H54 (cell line): ENCODE data around the gene PSG6.
A peak's percentile ranks its signal among the peaks of the same experiment; 100 is the strongest.
"Not testable (repeated sequence)": the region's sequence is repeated elsewhere in the genome, so short reads cannot be mapped to it uniquely, and the experiment has no call there.

Source experiments
- DNase-seq: peaks from one replicate; pipeline ENCODE4 v3.0.0; 2011; ENCODE audit warnings: low spot score, mixed read lengths; ENCODE audit not compliant: insufficient read length
- FAIRE-seq: peaks from 3 replicates; lab custom pipeline; 2011; peaks lifted over from hg19 to GRCh38; lab: Jason Lieb, UNC
- POLR2A ChIP-seq: IDR thresholded peaks from 2 replicates; pipeline ENCODE4 v1.6.1; 2011; ENCODE audit warnings: low read depth, mild to moderate bottlenecking, low read length

Gene PSG6

DNA sequence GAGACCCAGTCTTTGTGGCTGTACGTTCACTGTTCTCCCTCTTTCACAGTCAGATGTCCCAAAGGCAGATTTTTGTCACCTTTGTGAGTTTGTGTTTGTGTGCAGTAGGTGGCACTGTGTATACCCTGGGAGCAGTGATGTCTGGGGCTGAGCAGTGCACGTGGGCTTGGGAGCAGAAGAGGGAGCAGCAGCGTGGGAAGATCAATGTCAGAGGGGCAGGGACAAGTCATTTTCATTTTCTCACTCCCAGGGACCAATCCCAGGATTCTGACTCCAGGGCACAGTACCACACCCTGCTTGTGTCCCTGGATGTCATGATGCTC, 2.0 kb upstream of the PSG6 start:
- no peak for FAIRE-seq
- no peak for TF ChIP-seq POLR2A
- no peak for DNase-seq

DNA sequence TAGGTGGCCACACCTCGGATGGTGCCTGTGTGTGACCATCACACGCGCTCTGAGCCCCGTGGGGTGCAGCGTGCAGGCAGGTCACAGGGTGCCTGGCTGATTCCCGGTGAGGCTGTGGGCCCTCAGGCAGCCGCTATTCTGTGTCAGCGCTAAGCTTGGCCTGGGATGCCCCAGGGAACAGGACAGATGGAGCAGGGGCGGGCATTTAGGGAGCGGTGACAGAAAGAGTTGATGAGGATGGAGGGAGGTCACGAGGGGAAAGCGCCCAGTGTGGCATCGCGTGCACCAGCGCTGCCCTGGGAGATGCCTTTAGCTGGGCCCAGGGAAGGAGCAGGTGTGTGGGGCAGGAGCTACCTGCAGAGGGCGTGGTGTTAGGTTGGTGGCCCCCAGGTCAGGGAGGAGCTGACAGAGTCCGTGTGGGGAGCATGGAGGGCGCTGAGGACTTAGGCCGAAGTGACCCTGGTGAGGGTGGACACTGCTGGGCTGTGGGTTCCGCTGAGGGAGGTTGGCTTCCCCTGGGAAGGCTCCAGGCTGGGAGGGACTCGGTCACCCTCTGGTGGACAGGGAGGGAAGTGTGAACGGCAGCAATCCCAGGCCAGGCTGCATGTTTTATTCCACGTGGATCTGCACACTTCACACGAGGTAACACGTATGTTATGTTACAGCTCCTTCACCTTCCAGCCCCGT, 1.5 kb upstream of the PSG6 start:
- FAIRE-seq, DNase-seq: not testable (repeated sequence)

- not testable (repeated sequence) for FAIRE-seq
These were observed 829 bp upstream of the PSG6 start for GRCh38 chr19:42918377-42919069.

DNA sequence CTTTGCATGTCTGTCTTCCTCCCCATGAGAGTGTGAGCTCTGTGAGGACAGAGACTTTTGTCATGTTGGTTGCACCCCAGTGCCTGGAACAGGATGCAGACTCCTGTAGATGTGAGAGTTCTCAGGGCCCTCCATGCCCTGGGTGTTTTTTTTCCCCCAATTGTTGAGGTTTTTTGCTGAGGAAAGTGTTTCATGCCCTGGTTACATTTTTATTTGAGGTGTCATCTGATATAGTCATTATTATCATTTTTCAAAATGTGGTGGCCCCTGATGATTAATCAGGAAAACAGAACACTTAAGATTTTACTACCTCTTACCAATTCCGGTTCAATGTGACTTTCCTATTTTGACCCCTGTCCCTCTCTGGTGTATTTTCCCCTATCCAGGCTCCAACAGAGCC, 763 bp downstream of the PSG6 start:
- not testable (repeated sequence) for DNase-seq, FAIRE-seq

More at GRCh38 chr19:42918377-42919069, 829 bp upstream of the PSG6 start:
- DNase-seq = not testable (repeated sequence)

- not testable (repeated sequence) for FAIRE-seq, DNase-seq
These were observed 4.2 kb downstream of the PSG6 start for GRCh38 chr19:42913516-42913915.

- FAIRE-seq, DNase-seq: not testable (repeated sequence)
These were observed 4.8 kb downstream of the PSG6 start for GRCh38 chr19:42912941-42913340.

DNA sequence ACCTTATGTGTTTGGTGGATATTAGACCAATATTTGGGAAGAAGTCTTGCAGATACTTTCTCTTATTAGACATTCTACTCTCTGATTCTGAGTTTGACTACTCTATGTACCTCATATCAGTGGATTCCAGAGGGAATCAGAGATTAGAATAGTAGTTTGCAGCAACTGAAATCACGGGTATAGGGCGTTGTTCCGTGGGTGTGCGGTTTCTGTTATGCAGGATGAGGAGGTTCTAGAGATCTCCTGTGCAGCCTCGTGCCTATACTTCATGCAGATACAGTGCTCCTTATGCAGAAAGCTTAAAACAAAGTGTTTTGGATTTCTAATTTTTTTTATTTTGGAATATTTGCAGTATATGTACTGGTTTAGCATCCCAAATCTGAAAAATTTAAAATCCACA, 6.0 kb downstream of the PSG6 start:
- FAIRE-seq, DNase-seq: not testable (repeated sequence)

GRCh38 chr19:42906162-42906561, 11.5 kb downstream of the PSG6 start:
- not testable (repeated sequence) for DNase-seq, FAIRE-seq

DNA sequence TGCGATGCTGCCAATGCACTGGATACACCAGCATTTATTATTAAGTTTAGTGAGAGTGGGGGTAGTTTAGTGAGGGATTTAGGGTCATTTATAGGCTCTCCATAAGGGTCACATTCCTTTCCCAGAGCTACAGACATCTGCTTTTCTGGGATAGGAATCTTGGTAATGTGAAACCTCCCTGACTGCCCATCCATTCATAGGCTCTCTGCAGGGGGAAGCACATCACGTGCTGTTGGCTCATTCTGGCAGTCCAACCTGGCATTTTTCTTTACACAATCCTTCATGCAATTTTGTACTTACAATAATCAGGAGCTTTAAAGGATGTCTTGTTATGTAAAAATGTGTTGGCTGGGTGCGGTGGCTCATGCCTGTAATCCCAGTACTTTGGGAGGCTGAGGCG, 17.1 kb downstream of the PSG6 start:
- DNase-seq, FAIRE-seq: not testable (repeated sequence)

DNA sequence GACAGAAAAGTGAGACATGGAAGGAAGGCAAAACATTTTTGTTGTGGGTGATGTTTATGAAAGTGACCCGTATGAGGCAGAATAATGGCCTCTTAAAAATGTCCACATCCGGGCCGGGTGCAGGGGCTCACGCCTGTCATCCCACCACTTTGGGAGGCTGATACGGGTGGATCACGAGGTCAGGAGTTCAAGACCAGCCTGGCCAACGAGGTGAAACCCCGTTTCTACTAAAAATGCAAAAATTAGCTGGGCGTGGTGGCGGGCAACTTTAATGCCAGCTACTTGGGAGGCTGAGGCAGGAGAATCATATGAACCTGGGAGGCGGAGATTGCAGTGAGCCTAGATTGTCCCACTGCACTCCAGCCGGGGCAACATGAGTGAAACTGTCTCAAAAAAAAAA, 18.0 kb downstream of the PSG6 start:
- not testable (repeated sequence) for FAIRE-seq, DNase-seq

- FAIRE-seq, DNase-seq: not testable (repeated sequence)
These were observed 18.6 kb downstream of the PSG6 start for GRCh38 chr19:42899110-42899509.

- DNase-seq, FAIRE-seq: not testable (repeated sequence)
These were observed 19.0 kb downstream of the PSG6 start for GRCh38 chr19:42898656-42899055.

- DNase-seq, FAIRE-seq: not testable (repeated sequence)
These were observed 20.0 kb downstream of the PSG6 start for GRCh38 chr19:42897729-42898128.

- not testable (repeated sequence) for DNase-seq, FAIRE-seq
These were observed 27.2 kb downstream of the PSG6 start for GRCh38 chr19:42890446-42890845.

DNA sequence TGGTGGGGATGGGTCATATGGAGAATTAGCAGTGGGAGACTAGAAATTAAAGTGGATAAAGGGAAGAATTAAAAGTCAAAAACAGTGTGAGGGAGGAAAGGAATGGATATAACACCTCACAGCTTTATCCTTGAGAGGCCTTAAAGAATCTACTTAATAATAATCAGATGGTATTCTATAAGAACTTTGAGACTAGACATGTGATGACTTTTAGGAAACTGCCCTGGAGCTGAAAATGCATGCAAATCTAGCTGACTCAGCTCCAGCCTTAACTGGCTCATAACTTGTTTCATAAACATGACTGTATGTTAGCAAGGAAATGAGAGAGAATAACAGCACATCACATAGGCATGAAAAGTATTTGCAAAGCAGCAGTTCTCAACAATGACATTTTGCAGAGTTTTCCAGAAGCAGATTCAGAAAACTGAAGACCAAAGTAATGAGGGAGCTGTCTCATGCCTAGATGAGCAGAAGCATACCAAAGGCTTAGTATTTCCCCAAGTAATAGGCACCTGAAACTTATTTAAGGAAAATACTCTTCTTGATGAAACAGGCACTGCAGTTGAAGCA, 29.7 kb downstream of the PSG6 start:
- FAIRE-seq = peak; percentile 97

DNA sequence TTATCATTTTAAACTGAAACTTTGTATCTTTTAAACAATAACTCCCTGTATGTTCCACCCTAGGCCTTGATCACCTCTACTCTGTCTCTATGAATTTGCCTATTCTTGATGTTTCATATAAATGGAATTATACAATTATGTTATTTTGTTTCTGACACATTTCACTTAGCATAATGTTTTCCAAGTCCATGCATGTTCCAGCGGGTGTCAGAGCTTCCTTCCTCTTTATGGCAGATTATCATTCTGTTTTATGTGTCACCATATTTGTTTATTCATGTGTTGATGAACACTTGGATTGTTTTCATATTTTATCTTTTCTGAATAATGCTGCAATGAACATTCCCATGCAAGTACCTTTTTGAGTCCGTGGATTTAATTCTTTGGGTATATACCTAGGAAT, 35.0 kb downstream of the PSG6 start:
- not testable (repeated sequence) for FAIRE-seq, DNase-seq

More for the DNA sequence above, 29.7 kb downstream of the PSG6 start:
- DNase-seq = not testable (repeated sequence)

DNA sequence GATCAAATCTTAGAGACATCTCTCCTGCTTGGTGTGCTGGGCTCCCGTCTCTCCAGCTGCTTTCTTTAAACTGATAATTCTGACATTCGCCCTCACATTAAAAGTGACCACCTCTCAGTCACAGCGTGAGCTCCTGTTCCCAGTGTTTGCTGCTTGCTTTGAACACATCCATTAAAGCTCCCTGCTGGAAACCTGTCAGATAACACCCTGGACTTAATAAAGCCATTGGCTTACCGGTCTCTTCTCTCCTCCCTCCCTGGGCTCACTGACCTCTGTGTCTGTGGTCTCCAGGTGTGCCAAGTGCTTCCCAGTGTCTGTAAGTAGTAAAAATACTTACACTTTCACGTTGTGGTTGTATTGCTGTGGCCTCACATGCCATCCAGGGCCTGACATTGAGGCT, 35.7 kb downstream of the PSG6 start:
- not testable (repeated sequence) for DNase-seq, FAIRE-seq

- not testable (repeated sequence) for FAIRE-seq, DNase-seq
These were observed 36.4 kb downstream of the PSG6 start for GRCh38 chr19:42881279-42881678.

- not testable (repeated sequence) for FAIRE-seq, DNase-seq
These were observed 37.1 kb downstream of the PSG6 start for GRCh38 chr19:42880621-42881020.
